Fibroblast of pulmonary artery (primary cell): ENCODE data around the gene RYR3.

ENCODE experiments used
- DNase-seq: peaks from one replicate; pipeline ENCODE4 v3.0.0-alpha.2; 2010; ENCODE audit warnings: low read depth
- H3K4me3 ChIP-seq: replicated peaks from 2 replicates; pipeline ENCODE4 v1.5.1; 2011; ENCODE audit warnings: low read depth, mild to moderate bottlenecking, control low read depth, low read length, moderate library complexity
- TF ChIP-seq, protein P1 (sequence below): IDR thresholded peaks from 2 replicates; pipeline ENCODE4 v1.5.1; 2011; ENCODE audit warnings: mild to moderate bottlenecking, control low read depth, low read length, inconsistent platforms; ENCODE audit errors: missing control alignments

RYR3 gene

DNA sequence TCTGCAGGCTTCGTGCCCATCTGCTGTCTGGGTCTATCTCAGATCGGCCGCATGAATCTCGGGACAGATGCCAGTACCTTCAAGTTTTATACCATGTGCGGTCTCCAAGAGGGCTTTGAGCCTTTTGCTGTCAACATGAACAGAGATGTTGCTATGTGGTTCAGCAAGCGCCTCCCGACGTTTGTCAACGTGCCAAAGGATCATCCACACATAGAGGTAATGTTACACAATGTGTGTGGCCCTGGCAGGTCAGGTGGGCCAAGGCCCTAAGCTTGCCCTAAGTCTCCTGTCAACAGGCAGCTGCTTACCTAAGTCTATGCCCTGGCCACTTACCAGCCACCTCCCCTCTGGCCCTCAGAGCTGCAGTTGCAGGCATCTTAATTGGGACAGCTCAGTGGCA, 333.5 kb downstream of the RYR3 start:
- H3K4me3 ChIP-seq, result no peak overlapping the region
- TF ChIP-seq, protein P1, sequence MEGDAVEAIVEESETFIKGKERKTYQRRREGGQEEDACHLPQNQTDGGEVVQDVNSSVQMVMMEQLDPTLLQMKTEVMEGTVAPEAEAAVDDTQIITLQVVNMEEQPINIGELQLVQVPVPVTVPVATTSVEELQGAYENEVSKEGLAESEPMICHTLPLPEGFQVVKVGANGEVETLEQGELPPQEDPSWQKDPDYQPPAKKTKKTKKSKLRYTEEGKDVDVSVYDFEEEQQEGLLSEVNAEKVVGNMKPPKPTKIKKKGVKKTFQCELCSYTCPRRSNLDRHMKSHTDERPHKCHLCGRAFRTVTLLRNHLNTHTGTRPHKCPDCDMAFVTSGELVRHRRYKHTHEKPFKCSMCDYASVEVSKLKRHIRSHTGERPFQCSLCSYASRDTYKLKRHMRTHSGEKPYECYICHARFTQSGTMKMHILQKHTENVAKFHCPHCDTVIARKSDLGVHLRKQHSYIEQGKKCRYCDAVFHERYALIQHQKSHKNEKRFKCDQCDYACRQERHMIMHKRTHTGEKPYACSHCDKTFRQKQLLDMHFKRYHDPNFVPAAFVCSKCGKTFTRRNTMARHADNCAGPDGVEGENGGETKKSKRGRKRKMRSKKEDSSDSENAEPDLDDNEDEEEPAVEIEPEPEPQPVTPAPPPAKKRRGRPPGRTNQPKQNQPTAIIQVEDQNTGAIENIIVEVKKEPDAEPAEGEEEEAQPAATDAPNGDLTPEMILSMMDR, result no peak
- DNase-seq, result no peak

DNA sequence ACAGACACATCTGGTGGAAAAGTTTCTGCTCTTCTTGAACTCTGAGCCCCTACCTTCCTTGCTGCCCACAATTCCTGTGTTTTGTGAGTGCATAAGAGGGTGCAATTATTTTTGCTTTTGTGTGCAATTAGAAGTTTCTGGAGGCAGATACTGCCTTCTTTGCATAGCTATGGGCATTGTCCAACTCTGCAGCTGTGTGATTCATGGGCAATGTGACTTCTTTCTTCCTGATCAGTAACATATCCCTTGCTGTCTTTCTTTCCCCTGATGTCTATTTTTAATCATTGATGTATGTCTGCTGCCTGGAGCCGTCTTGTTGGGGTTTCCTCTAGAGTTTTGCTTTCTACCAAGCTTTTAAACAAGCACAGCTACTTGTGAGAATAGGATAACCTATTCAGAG, 336.0 kb downstream of the RYR3 start:
- H3K4me3 ChIP-seq, result no peak overlapping the region
- DNase-seq, result no peak
- TF ChIP-seq, protein P1, result no peak

DNA sequence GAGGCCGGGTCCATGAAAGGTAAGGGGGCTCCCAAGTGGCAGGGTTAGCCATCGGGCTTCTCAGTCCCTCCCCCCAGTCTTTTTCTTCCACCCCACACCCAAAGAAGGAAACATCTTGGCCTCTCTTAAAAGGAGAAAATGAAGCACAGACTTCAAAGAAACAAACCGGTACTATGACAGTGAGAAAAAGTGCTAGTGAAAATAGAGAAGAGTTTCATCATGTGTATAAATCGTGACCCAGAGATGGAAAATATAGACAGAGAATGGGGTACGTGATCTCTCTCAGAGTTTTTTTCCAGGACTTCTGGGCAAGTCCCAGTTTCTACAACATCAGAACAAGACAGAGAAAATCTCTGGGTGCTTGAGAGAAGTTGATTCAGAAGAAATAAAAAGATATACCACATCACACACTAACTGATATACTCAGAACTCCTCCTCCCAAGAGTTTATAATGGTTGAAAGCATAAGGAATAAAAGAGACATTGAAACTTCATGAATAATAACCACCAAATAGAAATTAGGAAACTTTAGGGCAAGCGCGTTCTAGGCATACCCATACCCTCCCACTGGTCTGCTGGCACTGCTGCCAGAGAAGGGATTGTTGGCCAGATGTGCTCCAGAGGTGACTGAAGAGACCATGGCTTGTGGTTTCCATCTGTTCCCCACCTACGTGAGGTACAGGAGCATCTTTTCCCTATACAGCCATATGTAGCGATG, 338.6 kb downstream of the RYR3 start:
- no peak overlapping the region for H3K4me3 ChIP-seq
- no peak for DNase-seq
- TF ChIP-seq, protein P1, result no peak

DNA sequence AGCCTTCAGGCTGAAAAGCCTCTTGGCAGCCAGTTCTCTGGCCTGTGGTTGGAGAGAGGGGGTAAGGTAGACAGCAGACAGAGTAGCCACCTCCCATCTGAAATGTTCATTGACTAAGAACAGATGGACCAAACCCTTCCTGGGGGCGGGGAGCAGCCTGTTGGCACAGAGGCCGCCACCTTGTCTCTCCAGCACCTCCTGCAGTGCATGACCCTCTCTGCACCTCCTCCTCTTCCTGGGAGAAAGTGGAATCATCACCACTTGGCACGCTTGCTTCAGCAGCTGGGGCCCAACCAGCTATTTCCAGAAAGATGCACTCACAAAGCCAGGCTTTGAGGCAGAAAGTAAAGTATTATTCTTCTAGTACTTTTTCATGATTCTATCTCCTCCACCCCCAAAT, 344.1 kb downstream of the RYR3 start:
- no peak for DNase-seq
- TF ChIP-seq, protein P1, result no peak
- H3K4me3 ChIP-seq, result no peak overlapping the region

DNA sequence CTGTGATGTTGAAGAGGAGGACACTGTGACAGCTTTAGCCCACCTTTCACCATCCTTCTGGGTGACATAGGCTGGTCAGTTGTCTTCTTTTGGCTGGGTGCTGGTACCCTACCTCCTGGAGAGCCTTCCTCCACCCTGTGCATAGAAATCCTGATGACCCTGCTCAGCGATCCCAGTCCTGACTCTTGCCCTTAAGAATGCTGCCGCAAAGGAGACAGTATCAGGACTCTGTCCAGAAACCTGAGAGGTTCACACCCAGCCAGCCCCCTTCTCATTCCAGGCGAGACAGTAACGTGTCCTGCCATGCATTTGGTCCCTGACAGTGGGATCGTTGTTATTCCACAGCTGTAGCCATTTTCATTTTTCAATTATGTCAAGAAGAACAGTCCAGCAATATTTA, 344.7 kb downstream of the RYR3 start:
- no peak overlapping the region for H3K4me3 ChIP-seq
- no peak for DNase-seq
- TF ChIP-seq, protein P1, result no peak

DNA sequence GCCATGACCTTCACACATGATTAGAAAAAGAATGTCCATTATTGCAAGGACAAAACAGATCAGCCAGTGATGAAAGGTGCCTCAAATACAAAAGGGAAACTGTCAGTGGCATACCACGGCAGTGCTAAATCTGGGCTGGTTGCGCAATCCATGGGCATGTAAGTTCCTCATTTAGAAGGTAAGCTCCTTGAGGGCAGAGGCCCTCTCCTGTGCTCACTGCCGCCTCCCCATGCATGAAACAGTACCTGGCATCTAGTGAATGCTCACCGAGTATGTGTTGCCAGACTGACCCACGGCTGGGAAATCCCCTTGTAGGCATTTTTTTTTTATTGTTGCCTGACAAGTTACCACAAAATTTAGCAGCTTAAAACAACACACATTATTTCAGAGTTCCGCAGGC, 345.4 kb downstream of the RYR3 start:
- no peak overlapping the region for H3K4me3 ChIP-seq
- DNase-seq, result no peak
- TF ChIP-seq, protein P1, result no peak

DNA sequence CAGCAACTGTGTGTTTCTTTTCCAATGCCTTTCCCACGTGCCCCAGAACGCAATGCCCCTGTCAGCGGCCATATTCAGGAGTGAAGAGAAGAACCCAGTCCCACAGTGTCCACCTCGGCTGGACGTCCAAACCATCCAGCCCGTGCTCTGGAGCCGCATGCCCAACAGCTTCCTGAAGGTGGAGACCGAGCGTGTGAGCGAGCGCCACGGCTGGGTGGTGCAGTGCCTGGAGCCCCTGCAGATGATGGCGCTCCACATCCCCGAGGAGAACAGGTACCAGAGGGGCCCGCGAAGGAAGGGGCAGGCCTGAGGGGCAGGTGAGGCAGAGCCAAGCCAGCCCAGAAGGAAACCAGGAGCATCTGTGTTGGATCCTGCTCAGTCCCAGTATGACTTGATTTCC, 349.4 kb downstream of the RYR3 start:
- TF ChIP-seq, protein P1, result no peak
- no peak for DNase-seq
- H3K4me3 ChIP-seq, result no peak overlapping the region
